D721Med (cell line): ENCODE data around the gene ACBD6.

ENCODE experiments used
- DNase-seq: peaks from one replicate; pipeline ENCODE4 v3.0.0; 2011; ENCODE audit warnings: low spot score; ENCODE audit not compliant: insufficient read length
- FAIRE-seq: peaks from 2 replicates; lab custom pipeline; 2011; peaks lifted over from hg19 to GRCh38; lab: Jason Lieb, UNC
- CTCF ChIP-seq: IDR thresholded peaks from 2 replicates; pipeline ENCODE4 v1.5.1; 2012; ENCODE audit warnings: mild to moderate bottlenecking, control low read depth; ENCODE audit not compliant: insufficient read depth; ENCODE audit errors: missing control alignments

Gene ACBD6

GRCh38 chr1:180524915-180525714 is 22.7 kb upstream of the ACBD6 start:
- FAIRE-seq (no peak), DNase-seq (no peak)
- no peak for TF ChIP-seq CTCF

GRCh38 chr1:180524160-180524914 is 22.0 kb upstream of the ACBD6 start:
- FAIRE-seq, result no peak

GRCh38 chr1:180522213-180522515 is 19.8 kb upstream of the ACBD6 start:
- DNase-seq (no peak), FAIRE-seq (no peak)
- TF ChIP-seq CTCF, result no peak

More at GRCh38 chr1:180524160-180524914, 22.0 kb upstream of the ACBD6 start:
- DNase-seq, result no peak
- TF ChIP-seq CTCF, result no peak

- DNase-seq (no peak), FAIRE-seq (no peak)
- TF ChIP-seq CTCF, result no peak
Observed at GRCh38 chr1:180521474-180522212, 19.3 kb upstream of the ACBD6 start.

GRCh38 chr1:180519846-180520245 is 17.5 kb upstream of the ACBD6 start:
- FAIRE-seq (no peak), DNase-seq (no peak)
- TF ChIP-seq CTCF, result no peak

- TF ChIP-seq CTCF, result peak; percentile 99
- peak; percentile 93 for FAIRE-seq
- peak; percentile 45 for DNase-seq
Observed at GRCh38 chr1:180515857-180516388, 13.5 kb upstream of the ACBD6 start.
